SK-N-DZ (cell line): Measurements from ENCODE around the gene NKTR. TPM values are rescaled to one million over a fixed set of nuclear protein-coding genes. Genes with fewer than 3 reads are reported as not detected.
A peak's percentile ranks its signal among the peaks of the same experiment; 100 is the strongest.
"Not testable (repeated sequence)": the region's sequence is repeated elsewhere in the genome, so short reads cannot be mapped to it uniquely, and the experiment has no call there.

Source experiments
- DNase-seq: peaks from one replicate; pipeline ENCODE4 v3.0.0-alpha.2; 2015; ENCODE audit warnings: low spot score
- polyA plus RNA-seq, 2 experiments: library from polyadenylated mRNA; depleted of rRNA; stranded (reverse); fragments of >200 nt; gene quantifications; 2 replicates each; pipeline ENCODE4 v1.2.3, GENCODE V29; 2014

Gene NKTR
- 18.0 and 31.5 TPM in 2 replicates for polyA plus RNA-seq (2014; cell fraction: cytosol; rRNA removed)
- polyA plus RNA-seq (2014; cell fraction: nucleus; rRNA removed), result 131 and 159 TPM in 2 replicates

- DNase-seq, result peak; percentile 97
Observed at GRCh38 chr3:42600111-42600957, at the start of gene NKTR. TSS of gene NKTR (plus strand) at chr3:42600686. CDS start at chr3:42601007, 321 bp downstream.

- DNase-seq, result no peak
Observed at GRCh38 chr3:42552830-42553229, 47.7 kb upstream of the NKTR start.

- DNase-seq, result no peak
Observed at GRCh38 chr3:42556089-42556632, 44.3 kb upstream of the NKTR start.

DNA sequence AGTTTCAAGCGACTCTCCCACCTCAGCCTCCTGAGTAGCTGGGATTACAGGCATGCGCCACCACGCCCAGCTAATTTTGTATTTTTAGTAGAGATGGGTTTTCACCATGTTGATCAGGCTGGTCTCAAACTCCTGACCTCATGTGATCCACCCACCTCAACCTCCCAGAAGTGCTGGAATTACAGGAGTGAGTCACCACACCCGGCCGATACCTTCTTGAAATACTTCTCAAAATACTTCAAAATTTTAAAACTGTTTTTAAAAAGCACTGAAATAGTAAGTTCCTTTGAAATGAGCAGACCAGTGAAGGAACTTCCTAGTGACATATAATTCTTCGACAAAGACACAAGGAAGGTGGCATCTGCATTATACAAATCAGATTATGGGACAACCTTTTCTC is 43.7 kb upstream of the NKTR start:
- DNase-seq, result not testable (repeated sequence)

GRCh38 chr3:42557854-42558253 is 42.6 kb upstream of the NKTR start:
- no peak for DNase-seq

DNA sequence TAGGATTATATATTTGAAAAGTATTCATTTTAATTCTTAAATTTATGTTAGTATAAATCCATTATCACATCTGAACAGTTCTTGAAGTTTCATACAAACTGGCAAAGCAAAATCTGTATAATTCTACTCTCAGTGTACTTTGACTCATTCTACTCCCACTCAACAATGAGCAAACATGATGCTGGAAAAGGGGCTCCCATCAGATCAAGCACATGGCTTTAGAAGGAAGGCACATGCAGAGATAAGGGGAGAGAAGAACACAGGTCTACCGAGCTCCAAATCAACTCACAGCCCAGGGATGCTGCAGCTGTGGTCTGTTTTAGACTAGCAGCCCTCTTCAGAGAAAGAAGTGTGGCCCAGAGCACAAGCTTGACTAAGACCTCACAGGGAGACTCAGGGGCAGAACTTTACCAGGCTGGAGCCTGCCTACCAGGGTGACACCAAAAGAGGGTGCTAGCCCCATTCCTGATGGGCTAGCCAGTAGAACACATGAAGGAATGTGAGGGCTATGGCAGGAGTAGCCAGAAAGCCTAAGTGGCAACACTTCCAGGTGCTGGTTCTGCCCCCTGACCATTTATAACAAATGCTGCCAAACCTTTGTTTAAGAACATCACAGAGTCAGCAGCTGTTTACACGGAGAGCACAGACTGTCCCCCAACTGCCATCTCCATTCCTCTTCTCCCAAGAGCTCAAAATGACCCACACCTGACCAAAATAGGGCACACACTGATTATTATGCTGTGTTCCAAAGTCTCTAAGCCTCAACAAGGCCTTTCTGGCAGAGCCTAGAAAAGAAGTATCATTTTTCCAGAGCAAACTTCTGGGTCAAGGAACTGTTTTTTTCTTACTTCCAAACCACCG is 38.2 kb upstream of the NKTR start:
- DNase-seq, result no peak

GRCh38 chr3:42569593-42570142 is 30.8 kb upstream of the NKTR start:
- DNase-seq, result no peak

DNA sequence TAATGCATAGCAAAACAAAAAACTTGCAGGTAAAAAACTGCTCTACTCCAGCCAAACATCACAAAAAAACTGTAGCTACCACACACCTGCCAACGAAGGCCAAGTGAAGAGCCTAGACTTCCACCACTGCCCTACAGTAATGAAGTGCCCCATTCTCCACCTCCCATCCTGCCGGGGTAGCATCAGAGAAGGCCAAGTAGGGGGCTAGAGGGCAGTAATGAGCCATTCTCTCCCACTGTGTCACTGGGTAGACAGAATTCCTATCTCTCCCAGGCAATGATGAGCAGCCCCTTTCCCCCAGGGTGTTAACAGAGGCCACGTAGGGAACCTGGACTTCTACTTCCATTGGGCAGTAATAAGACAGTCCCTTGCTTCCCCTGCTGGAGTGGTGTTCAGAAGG is 28.2 kb upstream of the NKTR start:
- DNase-seq, result peak; percentile 34

- no peak for DNase-seq
Observed at GRCh38 chr3:42575137-42575741, 25.2 kb upstream of the NKTR start.

- no peak for DNase-seq
Observed at GRCh38 chr3:42578054-42578453, 22.4 kb upstream of the NKTR start.

DNA sequence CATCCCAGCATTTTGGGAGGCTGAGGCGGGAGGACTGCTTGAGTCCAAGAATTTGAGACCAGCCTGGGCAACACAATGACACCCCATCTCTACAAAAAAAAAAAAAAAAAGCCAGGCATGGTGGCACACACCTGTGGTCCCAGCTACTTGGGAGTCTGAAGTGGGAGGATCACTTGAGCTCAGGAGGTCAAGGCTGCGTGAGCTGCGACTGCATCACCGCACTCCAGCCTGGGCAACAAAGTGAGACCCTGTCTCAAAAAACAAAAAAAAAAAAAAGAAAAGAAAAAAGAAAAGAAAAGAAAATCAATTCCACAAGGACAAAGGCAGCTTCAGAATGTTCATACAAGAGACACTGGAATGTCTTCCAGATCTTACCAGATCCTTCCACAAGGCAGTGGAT is 21.1 kb upstream of the NKTR start:
- not testable (repeated sequence) for DNase-seq

DNA sequence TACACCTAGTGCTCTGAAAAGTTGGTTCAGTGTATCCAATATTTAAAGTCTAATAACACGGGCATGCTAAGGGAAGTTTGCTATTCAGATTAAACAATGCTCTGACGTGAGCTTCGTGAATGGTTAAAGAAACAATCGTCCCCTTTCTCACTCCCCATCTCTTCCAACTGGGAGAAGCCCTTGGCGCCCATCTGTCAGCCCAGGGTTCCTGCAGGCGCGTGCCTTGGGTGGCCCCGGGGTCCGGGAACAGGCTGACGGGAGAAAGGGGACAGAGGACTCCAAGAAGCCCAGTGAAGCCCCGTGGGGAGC is 19.1 kb upstream of the NKTR start:
- DNase-seq, result no peak

- DNase-seq, result peak; percentile 92
Observed at GRCh38 chr3:42581709-42582473, 18.6 kb upstream of the NKTR start, which contains the start of gene SEC22C. TSS of gene SEC22C (minus strand) at chr3:42581967. CDS start at chr3:42569046, 12,921 bp downstream.

DNA sequence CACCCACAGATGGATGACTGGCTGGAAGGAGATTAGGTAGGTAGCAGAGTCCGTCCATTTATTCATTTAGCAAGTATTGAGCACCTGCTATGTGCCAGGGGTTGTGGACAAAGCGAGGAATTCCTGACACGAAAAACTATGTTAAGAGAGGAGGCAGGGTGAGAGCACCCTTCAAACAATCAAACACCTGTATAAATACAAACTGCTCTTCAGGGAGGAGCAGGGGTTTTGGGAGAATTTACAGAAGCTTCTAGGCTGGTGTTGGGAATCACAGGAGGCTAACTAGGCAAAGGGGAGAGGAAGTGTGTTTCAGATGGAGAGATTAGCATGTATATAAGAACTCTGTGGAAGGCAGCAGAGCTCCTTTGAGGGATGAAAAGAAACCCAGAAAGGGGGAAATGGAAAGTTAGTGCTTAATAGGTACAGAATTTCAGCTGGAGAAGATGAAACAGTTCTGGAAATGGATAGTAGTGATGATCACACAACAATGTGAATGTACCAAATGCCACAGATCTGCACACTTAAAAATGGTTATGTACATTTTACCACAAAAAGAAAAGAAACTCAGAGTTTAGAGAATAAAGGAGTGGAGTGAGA is 17.9 kb upstream of the NKTR start:
- no peak for DNase-seq

GRCh38 chr3:42588625-42589024 is 11.9 kb upstream of the NKTR start:
- DNase-seq, result no peak

DNA sequence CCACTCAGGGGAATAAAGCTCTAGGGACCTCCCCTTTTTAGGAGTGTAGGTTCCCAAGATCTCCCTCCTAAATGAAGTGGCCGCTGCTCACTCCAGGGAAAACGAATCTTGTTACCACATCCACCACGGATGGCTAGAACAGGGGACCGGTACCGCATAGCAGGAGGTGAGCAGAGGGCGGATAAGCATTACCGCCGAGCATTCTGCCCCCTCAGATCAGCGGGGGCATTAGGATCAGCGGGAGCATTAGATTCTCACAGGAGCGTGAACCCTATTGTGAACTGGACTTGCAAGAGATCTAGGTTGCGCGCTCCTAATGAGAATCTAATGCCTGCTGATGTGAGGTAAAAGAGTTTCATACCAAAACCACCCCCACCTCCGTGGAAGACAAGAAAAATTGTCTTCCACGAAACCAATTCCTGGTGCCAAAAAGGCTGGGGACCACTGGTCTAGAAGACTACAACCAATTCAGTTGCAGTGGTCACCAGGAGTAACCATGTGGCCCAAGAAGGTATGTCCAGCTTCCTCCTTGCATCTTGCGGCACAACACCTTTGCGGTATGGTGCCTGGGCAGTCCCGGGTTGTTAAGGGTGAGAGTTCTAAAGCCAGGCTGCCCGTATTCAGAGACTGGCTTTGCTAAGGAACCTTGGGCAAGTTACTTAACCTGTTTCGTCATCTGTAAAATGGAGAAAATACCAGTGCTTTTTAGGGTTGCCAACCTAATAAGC is 10.9 kb upstream of the NKTR start:
- no peak for DNase-seq

GRCh38 chr3:42590989-42591756 is 9.3 kb upstream of the NKTR start:
- no peak for DNase-seq

GRCh38 chr3:42591811-42592210 is 8.7 kb upstream of the NKTR start:
- no peak for DNase-seq

DNA sequence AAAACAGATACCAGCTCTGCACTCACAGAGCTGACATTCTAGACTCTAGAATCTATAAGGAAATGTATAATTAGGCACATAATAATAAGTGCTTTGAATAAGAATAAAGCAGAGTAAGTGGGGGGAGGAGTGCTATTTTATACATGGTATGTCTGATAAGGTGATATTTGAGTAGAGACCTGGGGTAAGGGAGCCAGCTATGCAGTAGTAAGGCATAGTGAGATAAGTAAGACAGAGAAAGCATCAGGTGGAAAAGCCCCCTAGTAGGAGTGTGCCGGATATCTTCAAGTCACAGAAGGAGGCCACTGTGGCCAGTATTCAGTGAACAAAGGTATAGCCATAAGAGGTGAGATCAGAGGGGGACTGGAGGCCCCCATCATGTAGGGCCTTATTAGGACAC is 6.9 kb upstream of the NKTR start:
- DNase-seq, result no peak
